Measurements from ENCODE around the gene LIN37.
A peak's percentile ranks its signal among the peaks of the same experiment; 100 is the strongest.

LIN37 gene

DNA sequence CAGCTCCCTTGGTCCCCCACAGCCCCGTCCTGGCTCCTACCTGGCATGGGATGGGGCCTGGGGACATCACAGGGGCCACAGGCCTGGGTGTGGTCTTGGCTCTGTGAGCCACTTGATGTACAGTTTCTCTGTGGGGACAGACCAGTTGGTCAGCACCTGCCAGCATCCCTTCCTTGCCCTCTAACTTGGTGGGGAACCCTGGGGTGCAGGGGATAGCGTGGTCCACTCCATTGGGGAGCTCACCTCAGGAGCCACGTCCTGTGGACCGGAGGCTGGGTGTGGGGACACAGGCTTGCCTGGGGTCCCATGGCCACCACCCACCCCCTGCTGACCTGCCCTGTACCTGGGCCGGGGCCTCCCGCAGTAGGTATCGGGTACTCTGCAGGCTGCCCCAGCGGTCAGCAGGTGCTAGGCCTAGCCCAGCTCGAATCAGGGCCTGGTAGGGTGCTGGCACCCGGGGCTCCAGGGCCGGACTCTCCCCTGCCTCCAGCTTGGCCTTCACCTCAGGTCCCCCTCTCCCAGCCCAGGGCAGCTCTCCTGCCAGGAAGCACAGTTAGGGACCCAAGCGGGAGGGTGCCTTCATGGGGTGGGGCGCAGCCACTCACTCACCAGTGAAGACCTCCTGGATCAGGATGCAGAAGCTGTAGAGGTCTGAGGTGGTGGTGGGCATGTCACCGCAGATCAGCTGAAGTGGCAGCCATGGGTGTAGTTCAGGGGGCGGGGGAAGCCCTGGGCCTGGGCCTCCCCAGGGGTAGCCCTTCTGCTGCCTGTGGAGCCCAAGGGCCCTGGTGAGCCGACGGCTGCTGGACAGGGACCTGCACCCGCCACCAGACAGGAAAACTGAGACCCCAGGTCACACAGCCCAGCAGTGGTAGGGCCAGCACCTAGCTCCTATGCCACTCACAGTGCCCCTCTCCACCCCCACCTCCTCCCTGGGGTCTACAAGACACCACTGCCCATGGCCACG lies 41.9 kb downstream of the LIN37 start:
- Histone ChIP-seq H4K20me1 (ENCODE audit: insufficient read depth, low read length) (peaks cover 4% of the 10 kb centered on the region), H3K4me3 (ENCODE audit: low read depth in 1 of 2, low read length in 2 of 2) (no peak overlapping the region), H3K4me2 (ENCODE audit: insufficient read depth, low read length) (no peak overlapping the region), H3K9me3 (ENCODE audit: insufficient read depth, low read length, severe bottlenecking) (no peaks in the 10 kb centered on the region), H3K9ac (ENCODE audit: low read depth, low read length) (no peak overlapping the region), H3K79me2 (ENCODE audit: insufficient read depth, low read length) (no peaks in the 10 kb centered on the region), H3K27ac (ENCODE audit: low read length) (no peak overlapping the region), H3K4me1 (ENCODE audit: insufficient read depth, low read length) (no peaks in the 10 kb centered on the region), H3K36me3 (ENCODE audit: insufficient read depth, low read length) (peaks cover 13% of the 10 kb centered on the region), H3K27me3 (ENCODE audit: insufficient read depth, low read length, poor library complexity) (no peaks in the 10 kb centered on the region), H2AFZ (ENCODE audit: low read depth, low read length) (no peak overlapping the region)
- DNase-seq (no peak), ATAC-seq (ENCODE audit: insufficient read depth, low read depth) (peak; percentile 12; the same call in 1 of the 3 replicates)
- TF ChIP-seq EZH2 (IDR thresholded peaks at IDR 0.05; ENCODE audit: borderline replicate concordance, low read depth, low read length, severe bottlenecking), result no peak
- no peak for TF ChIP-seq CTCF (IDR thresholded peaks at IDR 0.05; ENCODE audit: borderline replicate concordance, extremely low read depth, low read length, poor library complexity, severe bottlenecking)

GRCh38 chr19:35790981-35791813 lies 42.8 kb downstream of the LIN37 start:
- no peak overlapping the region for H2AFZ ChIP-seq (ENCODE audit: low read depth, low read length)
- H3K27ac ChIP-seq (ENCODE audit: low read length), result no peak overlapping the region
- DNase-seq, result peak; percentile 31

DNA sequence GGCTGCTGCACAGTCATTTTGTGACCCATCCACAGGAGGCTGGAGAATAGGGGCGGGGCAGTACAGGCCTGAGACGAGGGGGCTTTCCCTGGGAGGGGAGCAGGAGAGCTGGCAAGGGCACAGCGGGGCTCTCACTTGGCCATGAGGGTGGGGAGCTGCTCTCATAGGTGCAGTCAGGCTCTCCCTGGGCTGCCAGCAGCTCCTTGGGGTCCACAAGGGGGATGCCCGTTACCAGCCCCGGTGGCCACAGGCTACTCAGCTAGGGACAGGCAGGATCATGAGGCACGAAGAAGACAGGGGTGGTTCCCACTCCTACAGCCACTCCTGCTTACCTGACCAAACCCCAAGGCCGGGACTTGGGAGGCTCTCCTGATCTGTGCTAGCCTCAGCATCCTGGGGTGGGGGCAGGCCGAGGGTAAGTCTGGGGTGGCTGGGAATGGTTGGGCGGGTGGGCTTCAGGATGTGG lies 43.5 kb downstream of the LIN37 start:
- H2AFZ ChIP-seq (ENCODE audit: low read depth, low read length), result no peak overlapping the region
- peaks cover 4% of the 10 kb centered on the region for H4K20me1 ChIP-seq (ENCODE audit: insufficient read depth, low read length)
- no peaks in the 10 kb centered on the region for H3K27me3 ChIP-seq (ENCODE audit: insufficient read depth, low read length, poor library complexity)

More at GRCh38 chr19:35790981-35791813, 42.8 kb downstream of the LIN37 start:
- Histone ChIP-seq H3K4me1 (ENCODE audit: insufficient read depth, low read length) (no peaks in the 10 kb centered on the region), H3K4me2 (ENCODE audit: insufficient read depth, low read length) (no peak overlapping the region), H3K36me3 (ENCODE audit: insufficient read depth, low read length) (peaks cover 6% of the 10 kb centered on the region; the same call in 1 of the 2 replicates), H3K79me2 (ENCODE audit: insufficient read depth, low read length) (no peaks in the 10 kb centered on the region), H3K4me3 (ENCODE audit: low read depth in 1 of 2, low read length in 2 of 2) (no peak overlapping the region), H3K27me3 (ENCODE audit: insufficient read depth, low read length, poor library complexity) (no peaks in the 10 kb centered on the region), H4K20me1 (ENCODE audit: insufficient read depth, low read length) (peaks cover 4% of the 10 kb centered on the region), H3K9ac (ENCODE audit: low read depth, low read length) (no peak overlapping the region), H3K9me3 (ENCODE audit: insufficient read depth, low read length, severe bottlenecking) (no peaks in the 10 kb centered on the region)
- TF ChIP-seq EZH2 (IDR thresholded peaks at IDR 0.05; ENCODE audit: borderline replicate concordance, low read depth, low read length, severe bottlenecking) (no peak), CTCF (IDR thresholded peaks at IDR 0.05; ENCODE audit: borderline replicate concordance, extremely low read depth, low read length, poor library complexity, severe bottlenecking) (peak; percentile 54)
- peak; percentile 65 for ATAC-seq (ENCODE audit: insufficient read depth, low read depth)

More for the DNA sequence above, 43.5 kb downstream of the LIN37 start:
- no peak overlapping the region for H3K4me2 ChIP-seq (ENCODE audit: insufficient read depth, low read length)
- no peaks in the 10 kb centered on the region for H3K9me3 ChIP-seq (ENCODE audit: insufficient read depth, low read length, severe bottlenecking)
- H3K79me2 ChIP-seq (ENCODE audit: insufficient read depth, low read length), result no peaks in the 10 kb centered on the region
- H3K36me3 ChIP-seq (ENCODE audit: insufficient read depth, low read length), result 0 out of 2 replicates have a peak, but pooled peaks cover 1% of the 10 kb centered on the region
- H3K4me1 ChIP-seq (ENCODE audit: insufficient read depth, low read length), result no peaks in the 10 kb centered on the region
- ATAC-seq (ENCODE audit: insufficient read depth, low read depth) (no peak), DNase-seq (no peak)
- no peak overlapping the region for H3K27ac ChIP-seq (ENCODE audit: low read length)
- TF ChIP-seq CTCF (IDR thresholded peaks at IDR 0.05; ENCODE audit: borderline replicate concordance, extremely low read depth, low read length, poor library complexity, severe bottlenecking) (no peak), EZH2 (IDR thresholded peaks at IDR 0.05; ENCODE audit: borderline replicate concordance, low read depth, low read length, severe bottlenecking) (no peak)
- no peak overlapping the region for H3K4me3 ChIP-seq (ENCODE audit: low read depth in 1 of 2, low read length in 2 of 2)
- no peak overlapping the region for H3K9ac ChIP-seq (ENCODE audit: low read depth, low read length)
